SK-N-SH (cell line): Measurements from ENCODE around the gene ZFHX3.

ENCODE experiments used
- MXI1 ChIP-seq: IDR thresholded peaks from 2 replicates; pipeline ENCODE4 v1.6.1; 2012; ENCODE audit warnings: mild to moderate bottlenecking, low read depth, low read length, improper control_type of control experiment
- RAD21 ChIP-seq: IDR thresholded peaks from 2 replicates; pipeline ENCODE4 v1.6.1; 2012; ENCODE audit warnings: mild to moderate bottlenecking, low read length
- RXRA ChIP-seq: IDR thresholded peaks from 2 replicates; pipeline ENCODE4 v1.4.0; 2012; ENCODE audit warnings: low read depth, mild to moderate bottlenecking, borderline replicate concordance
- SMC3 ChIP-seq: IDR thresholded peaks from 2 replicates; pipeline ENCODE4 v1.6.1; 2012; ENCODE audit warnings: low read depth, low read length, improper control_type of control experiment
- TAF1 ChIP-seq: IDR thresholded peaks from 2 replicates; pipeline ENCODE4 v1.6.1; 2012; ENCODE audit warnings: low read depth, mild to moderate bottlenecking, low read length, moderate library complexity, borderline replicate concordance
- USF2 ChIP-seq: fragments of 150-350 bp; IDR thresholded peaks from 2 replicates; pipeline ENCODE4 v1.6.1; 2017; ENCODE audit warnings: antibody characterized with exemption, low read length, low read depth, borderline replicate concordance

GRCh38 chr16:72991211-72991610 is 56.7 kb downstream of the ZFHX3 start:
- no peak for TF ChIP-seq TAF1
- TF ChIP-seq RAD21: no peak
- TF ChIP-seq USF2: no peak
- no peak for TF ChIP-seq RXRA
- TF ChIP-seq MXI1: no peak
- TF ChIP-seq SMC3: no peak
